ENCODE results near the gene CYTH3.

Gene CYTH3

GRCh38 chr7:6142871-6143380 is 129.5 kb downstream of the CYTH3 start:
- no peak for DNase-seq (ENCODE audit: extremely low read depth, low read depth)
- no peak for TF ChIP-seq CTCF (IDR thresholded peaks at IDR 0.05; ENCODE audit: low read depth, low read length)

- no peak for TF ChIP-seq CTCF (IDR thresholded peaks at IDR 0.05; ENCODE audit: low read depth, low read length)
- no peak for DNase-seq (ENCODE audit: extremely low read depth, low read depth)
Observed at GRCh38 chr7:6139189-6139996, 133.0 kb downstream of the CYTH3 start.

GRCh38 chr7:6136475-6136874 is 135.9 kb downstream of the CYTH3 start:
- TF ChIP-seq CTCF (IDR thresholded peaks at IDR 0.05; ENCODE audit: low read depth, low read length): no peak
- DNase-seq (ENCODE audit: extremely low read depth, low read depth): no peak

GRCh38 chr7:6133249-6133648 is 139.2 kb downstream of the CYTH3 start:
- no peak for DNase-seq (ENCODE audit: extremely low read depth, low read depth)
- no peak for TF ChIP-seq CTCF (IDR thresholded peaks at IDR 0.05; ENCODE audit: low read depth, low read length)

- DNase-seq (ENCODE audit: extremely low read depth, low read depth): no peak
Observed at GRCh38 chr7:6130007-6130587, 142.3 kb downstream of the CYTH3 start.

GRCh38 chr7:6128205-6128604 is 144.2 kb downstream of the CYTH3 start:
- DNase-seq (ENCODE audit: extremely low read depth, low read depth): no peak
- no peak for TF ChIP-seq CTCF (IDR thresholded peaks at IDR 0.05; ENCODE audit: low read depth, low read length)

More at GRCh38 chr7:6130007-6130587, 142.3 kb downstream of the CYTH3 start:
- TF ChIP-seq CTCF (IDR thresholded peaks at IDR 0.05; ENCODE audit: low read depth, low read length): no peak

- no peak for TF ChIP-seq CTCF (IDR thresholded peaks at IDR 0.05; ENCODE audit: low read depth, low read length)
- no peak for DNase-seq (ENCODE audit: extremely low read depth, low read depth)
Observed at GRCh38 chr7:6127110-6127490, 145.3 kb downstream of the CYTH3 start.

All from AG09319 (cell line).